ENCODE data around the gene GDA. TPM values are rescaled to one million over a fixed set of nuclear protein-coding genes. Genes with fewer than 3 reads are reported as not detected.

Gene GDA
- total RNA-seq, 1 experiment from 2014 or later = 3.6 TPM

- Histone ChIP-seq H3K27ac (ENCODE audit: insufficient read length, low read depth, low read length) (no peak overlapping the region), H2BK15ac (ENCODE audit: low read depth, low read length) (no peak overlapping the region), H3K9me3 (ENCODE audit: control insufficient read depth, low read depth, low read length) (peaks cover 4% of the 10 kb centered on the region), H3K27me3 (ENCODE audit: insufficient read depth, low read length) (no peaks in the 10 kb centered on the region), H3K4me2 (ENCODE audit: insufficient read depth, insufficient read length, low read length) (no peak overlapping the region), H2AK5ac (ENCODE audit: insufficient read length, low read length) (no peak overlapping the region), H3K4me1 (ENCODE audit: insufficient read depth, low read length) (no peaks in the 10 kb centered on the region), H3K14ac (ENCODE audit: insufficient read depth, low read length) (no peak overlapping the region), H2BK5ac (ENCODE audit: insufficient read length, low read length) (no peak overlapping the region), H3K9ac (ENCODE audit: extremely low read depth, insufficient read length, low read length) (no peak overlapping the region), H3K23me2 (ENCODE audit: insufficient read length, low read depth, low read length, poor library complexity, severe bottlenecking) (no peaks in the 10 kb centered on the region), H4K8ac (replicated peaks; ENCODE audit: insufficient read length, low read depth, low read length) (no peak overlapping the region), H3K4ac (ENCODE audit: low read depth, low read length) (no peak overlapping the region), H3T11ph (ENCODE audit: low read length) (no peak overlapping the region), H2AFZ (ENCODE audit: low read length) (no peak overlapping the region), H4K20me1 (ENCODE audit: control insufficient read depth, insufficient read depth, insufficient read length) (no peaks in the 10 kb centered on the region), H3K56ac (ENCODE audit: insufficient read length, low read depth, low read length) (no peak overlapping the region), H3K79me1 (ENCODE audit: insufficient read depth, low read depth, low read length, poor library complexity, severe bottlenecking) (no peaks in the 10 kb centered on the region), H3K23ac (ENCODE audit: insufficient read length, low read depth, low read length) (no peak overlapping the region), H3K18ac (ENCODE audit: insufficient read length, low read depth, low read length) (no peak overlapping the region), H2BK12ac (ENCODE audit: insufficient read length, low read depth, low read length) (no peak overlapping the region), H4K91ac (ENCODE audit: insufficient read length, low read depth, low read length) (no peak overlapping the region), H2BK120ac (ENCODE audit: low read depth, low read length, poor library complexity, severe bottlenecking) (no peak overlapping the region), H3K79me2 (ENCODE audit: insufficient read depth, low read length) (no peaks in the 10 kb centered on the region), H2BK20ac (ENCODE audit: low read depth, low read length, poor library complexity, severe bottlenecking) (no peak overlapping the region), H4K5ac (ENCODE audit: insufficient read length, low read depth, low read length) (no peak overlapping the region)
- Mint-ChIP-seq H3K9me3 (peaks cover 6 to 8% of the 10 kb centered on the region in 2 experiments), H3K27me3 (ENCODE audit: low read depth) (0 out of 2 replicates have a peak, but pooled peaks cover 2% of the 10 kb centered on the region), H3K27ac (no peak overlapping the region), H3K36me3 (ENCODE audit: insufficient read depth in 1 of 3, low read depth in 3 of 3) (peaks cover 0 to 6% (median under 1%) of the 10 kb centered on the region in 3 experiments; a peak in 3 of 7 replicates), H3K4me1 (peaks cover 0 to 4% of the 10 kb centered on the region in 2 experiments; a peak in 3 of 4 replicates), H3K4me3 (no peak overlapping the region)
- no peak for TF ChIP-seq CTCF (conservative IDR thresholded peaks at IDR 0.05)
- peak; percentile 36 for DNase-seq
- no CpG with 5 or more reads among the region's 1 CpG for WGBS (ENCODE audit: extremely low coverage, insufficient read length, low lambda C conversion rate)
Measured at GRCh38 chr9:72188232-72188631, 39.0 kb downstream of the GDA start.

Measured in H9 (cell line).